DMS53 treated with DMSO at 0.1 percent for 48 hours (cell line): Measurements from ENCODE around the gene CIB2.

Experiments used
- DNase-seq: peaks from one replicate; lab custom pipeline; 2025; ENCODE audit not compliant: unreplicated experiment; lab: John Stamatoyannopoulos, UW

The CIB2 gene

DNA sequence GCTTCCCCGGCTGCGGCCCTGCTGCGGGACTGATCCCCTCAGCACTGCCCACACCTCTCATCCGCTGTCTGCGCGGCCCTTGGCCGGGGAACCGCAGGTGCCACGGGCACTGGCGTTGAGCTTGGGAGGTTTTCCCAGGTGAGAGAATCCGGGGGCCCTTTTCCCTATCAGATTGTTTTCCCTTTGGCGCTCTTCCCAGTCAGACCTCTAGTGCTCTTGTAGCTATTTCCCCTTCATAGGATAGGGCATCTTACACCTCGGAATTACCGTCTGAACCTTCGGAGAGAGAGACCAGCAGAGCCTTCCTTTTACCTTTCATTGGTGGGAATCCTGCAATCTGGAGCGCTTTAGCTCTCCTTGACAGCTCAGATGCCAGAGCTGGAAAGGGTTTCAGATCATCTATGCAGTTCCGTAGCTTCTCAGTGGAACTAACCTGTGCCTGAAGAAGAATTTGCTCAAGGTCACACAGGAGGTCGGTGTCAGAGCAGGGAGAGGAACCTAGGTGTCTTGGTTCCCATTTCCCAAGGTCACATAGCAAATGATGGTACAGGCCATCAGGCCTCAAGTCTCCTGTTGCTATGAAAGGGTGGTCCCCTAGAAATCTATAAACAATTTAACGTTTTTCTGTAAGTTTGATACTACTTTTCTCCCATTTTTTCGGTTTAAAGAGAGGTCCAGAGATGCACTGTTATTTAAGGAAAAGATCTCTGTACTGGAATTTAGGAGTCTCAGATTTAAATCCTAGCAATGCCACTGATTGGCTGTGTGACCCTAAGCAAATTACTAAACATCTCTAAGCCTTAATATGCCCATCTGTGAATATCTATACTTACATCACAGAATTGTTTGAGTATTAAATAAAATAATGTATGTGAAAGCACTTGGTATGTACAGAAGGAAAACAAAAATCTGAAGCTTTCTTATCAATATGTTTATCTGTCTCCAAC lies 18.8 kb upstream of the CIB2 start:
- peak; percentile 43 for DNase-seq

DNA sequence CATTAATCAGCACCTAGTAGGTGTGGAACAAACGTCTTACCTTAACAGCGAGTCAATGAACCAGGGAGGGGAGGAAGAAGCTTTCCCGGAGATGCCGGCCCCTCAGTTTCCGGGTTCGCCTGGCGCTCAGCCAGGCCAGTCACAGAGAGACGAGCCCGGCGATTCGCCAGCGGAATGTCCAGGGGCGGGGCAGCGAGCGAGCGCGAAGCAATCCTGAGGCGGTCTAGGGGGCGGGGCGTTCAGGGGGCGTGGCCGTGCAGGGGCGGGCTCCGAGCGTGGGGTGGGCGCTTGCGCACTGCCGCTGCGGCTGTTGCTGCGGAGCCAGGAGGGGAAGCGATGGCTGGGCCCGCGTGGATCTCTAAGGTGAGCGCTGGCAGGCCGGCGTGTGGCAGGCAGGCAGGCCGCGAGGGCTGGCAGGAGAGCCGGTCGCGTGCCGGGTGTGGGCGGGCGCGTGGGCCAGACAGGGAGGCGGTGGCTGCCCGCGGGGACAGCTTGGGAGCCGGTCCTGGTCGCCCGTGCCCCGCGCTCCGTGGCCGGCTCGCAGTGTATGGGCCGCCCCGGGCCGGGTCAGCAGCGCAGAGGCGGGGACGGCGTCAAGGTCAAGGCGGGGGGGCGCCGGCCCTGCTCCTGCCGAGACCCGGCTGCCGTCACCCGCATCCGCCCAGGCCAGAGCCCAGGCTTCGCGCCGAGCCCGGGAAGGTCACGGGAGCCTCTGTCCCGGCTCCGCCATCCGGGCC lies 18.0 kb upstream of the CIB2 start, which contains the start of gene IDH3A:
Gene IDH3A (plus strand): TSS at position 295 of the 737 bp plus-strand sequence. CDS start 42 bp downstream, at position 337.
- peak; percentile 83 for DNase-seq

DNA sequence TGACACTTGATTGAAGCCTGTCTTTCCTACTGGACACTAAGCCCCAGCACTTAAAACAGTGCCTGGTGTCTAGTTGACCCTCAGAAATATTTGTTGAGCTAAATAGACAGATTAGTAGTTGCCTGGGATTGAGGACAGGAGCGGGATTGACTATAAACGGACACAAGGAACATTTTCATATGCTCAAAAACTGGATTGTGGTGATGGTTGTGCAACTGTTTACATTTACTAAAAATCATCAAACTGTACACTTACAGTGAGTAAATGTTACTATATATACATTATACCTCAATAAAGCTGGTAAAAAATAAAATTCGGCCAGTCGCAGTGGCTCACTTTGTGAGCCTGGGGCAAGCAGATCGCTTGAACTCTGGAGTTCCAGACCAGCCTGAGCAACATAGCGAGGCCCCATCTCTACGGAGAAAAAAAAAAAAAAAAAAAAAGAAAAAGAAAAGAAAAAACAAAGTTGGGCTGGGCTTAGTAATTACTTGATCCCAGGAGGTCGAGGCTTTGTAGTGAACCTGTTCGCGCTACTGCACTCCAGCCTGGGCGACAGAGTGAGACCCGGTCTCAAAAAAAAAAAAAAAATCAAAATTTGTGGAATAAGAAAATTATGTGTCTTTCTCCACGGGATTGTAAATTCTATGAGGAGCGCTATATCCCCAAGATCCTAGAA lies 17.3 kb upstream of the CIB2 start:
- DNase-seq: no peak

DNA sequence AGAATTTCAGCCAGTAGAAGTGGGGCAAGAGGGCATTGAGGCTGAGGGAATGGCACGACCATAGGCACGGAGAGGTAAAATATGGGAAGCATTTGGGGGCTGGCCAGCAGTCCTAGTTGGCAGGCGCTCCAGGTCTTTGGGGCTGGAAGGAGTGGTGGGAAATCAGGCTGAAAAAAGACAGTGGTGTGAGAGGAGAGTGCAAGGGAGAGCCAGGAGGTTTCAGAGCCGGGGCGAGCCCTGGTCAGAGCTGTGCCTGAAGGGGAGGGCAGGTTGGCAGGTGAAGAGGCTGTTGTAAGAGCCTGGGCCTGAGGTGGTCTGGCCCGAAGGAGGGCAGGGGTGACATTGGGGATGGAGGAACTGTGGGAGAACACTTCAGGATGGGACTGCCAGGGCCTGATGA lies 16.3 kb upstream of the CIB2 start:
- no peak for DNase-seq

DNA sequence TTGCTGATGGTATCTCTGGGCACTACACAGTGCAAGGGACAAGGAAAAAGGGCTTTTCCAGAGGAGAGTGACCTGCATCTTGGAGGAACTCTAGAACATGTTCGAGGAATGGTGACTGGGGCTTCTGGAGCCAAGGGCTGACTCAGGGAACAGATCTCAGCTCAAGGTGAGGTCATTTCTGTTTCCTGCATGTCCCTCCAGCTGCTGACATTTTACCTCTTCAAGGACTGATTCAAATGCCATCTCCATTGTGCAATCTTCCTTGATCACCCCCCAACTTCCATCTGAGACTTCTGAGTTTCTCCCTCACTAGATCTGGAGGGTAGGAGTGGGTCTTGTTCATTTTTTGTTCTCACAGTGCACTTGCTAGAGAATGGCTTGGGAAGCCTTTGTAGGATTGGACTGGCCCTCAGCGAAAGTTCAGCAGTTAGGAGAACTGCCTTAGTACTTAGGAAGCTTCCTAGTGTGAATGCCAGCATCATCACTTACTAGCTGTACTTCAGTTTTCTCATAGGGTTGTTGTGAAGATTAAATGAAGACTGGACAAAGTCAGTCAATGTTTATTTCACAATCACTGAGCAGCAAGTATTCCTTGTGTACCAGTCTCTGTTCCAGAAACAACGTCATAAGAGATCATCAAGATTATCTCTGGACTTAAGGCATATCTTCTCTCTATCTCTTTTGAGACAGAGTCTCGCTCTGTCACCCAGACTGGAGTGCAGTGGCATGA lies 15.3 kb upstream of the CIB2 start:
- DNase-seq: no peak

DNA sequence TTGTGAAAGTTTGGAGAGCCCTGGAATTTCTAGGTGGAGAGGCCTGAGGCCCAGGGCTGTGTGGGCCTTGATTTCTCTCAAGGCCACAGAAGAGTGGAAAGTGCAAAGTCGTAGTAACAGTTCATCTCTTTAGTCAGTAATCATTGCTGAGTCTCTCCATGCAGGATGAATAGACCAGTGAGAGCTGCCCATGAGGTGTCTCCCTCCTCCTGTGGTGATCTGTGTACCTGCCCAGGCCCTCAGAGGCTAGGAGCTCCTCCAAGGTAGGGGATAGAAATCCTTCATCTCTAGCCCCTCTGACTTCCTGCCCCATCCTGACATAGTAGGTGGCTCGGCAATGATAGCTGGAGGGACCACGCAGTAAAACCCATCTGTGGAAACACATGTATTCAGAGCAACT lies 11.1 kb upstream of the CIB2 start:
- no peak for DNase-seq

DNA sequence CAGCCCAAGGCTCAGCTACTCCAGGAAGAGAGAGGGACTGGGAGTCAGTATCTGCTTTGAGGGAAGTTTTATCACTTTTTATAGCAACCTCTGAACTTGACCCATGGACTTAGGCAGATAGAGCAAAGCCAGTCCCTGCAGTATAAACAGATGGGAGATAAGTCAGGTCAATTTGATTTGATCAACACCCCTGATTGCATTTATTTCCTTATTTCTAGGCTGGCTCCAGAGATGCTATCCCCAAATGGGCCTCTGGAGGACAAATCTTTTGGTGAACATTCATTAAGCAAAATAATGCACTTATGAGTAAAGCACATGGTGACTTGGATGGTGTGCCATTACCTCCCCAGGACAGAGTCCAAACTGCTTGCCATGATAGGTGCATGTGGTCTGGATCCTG lies 9.0 kb upstream of the CIB2 start:
- DNase-seq: no peak

DNA sequence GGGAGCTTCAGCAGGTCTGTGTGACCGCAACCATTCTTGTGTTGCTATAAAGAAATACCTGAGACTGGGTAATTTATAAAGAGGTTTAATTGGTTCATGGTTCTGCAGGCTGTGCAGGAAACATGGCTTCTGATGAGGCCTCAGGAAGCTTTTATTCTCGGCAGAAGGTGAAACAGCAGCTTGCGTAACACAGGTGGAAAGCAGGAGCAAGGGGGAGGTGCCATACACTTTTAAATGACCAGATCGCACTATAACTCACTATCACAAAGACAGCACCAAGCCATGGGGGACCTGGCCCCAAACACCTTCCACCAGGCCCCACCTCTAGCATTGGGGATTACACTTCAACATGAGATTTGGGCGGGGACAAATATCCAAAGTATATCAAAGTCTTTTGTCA lies 8.3 kb upstream of the CIB2 start:
- no peak for DNase-seq

DNA sequence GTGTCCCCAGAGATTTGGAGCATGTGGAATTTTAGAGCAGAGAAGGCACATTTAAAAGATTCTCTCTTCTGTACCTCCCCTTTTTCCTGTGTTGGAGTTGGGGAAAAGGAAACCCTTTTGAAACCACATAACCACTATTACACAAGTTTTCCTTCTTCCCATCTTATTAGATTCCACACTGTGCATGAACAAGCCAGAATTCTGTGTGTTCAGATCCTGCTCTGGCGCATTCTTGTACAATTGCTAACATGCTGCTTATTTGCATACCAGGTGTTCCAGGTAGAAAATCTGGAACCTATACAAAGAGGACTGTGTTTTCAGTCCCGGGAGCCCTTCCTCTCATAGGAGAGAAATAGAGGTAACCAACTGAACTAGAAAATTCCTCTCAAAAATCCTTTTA lies 2.6 kb upstream of the CIB2 start:
- DNase-seq: no peak

DNA sequence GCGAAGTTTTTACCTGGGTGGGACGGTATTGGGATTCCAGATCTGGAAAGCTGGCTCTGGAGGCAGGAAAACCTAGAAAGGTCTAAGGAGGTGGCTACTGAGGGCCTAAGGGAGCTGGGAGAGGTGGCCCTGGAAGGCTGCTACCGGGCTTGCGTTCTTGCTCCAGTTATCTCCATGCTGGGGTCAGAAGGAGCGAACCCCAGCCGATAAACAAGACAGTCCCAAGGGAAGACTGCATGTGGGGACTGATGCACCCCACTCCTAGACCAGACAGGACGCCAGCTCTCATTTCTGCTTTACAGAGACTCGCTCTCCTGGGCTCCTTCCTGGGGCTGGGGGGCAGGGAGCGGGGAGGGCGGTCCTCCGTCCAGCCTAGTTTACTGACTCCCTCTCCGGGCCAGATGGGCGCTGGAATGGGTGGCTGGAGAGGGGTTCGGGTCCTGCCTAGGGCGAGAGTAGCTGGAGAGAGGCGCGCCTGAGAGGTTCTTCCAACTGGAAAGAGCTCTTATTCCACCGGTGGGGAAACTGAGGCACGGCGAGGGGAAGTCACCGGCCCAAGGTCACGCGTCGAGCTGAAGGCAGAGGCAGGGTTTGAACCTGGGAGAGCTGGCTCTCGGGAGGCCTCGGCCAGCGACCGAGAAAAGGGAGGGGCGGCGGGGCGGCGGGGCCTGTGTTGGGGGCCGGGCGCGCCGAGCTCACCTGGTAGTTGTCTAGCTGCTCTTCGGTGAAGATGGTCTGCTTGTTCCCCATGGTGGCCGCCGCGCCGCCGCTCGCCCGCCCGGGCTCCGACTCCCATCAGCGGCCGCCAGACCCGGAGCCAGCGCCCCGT lies 565 bp downstream of the CIB2 start:
- peak; percentile 27 for DNase-seq

DNA sequence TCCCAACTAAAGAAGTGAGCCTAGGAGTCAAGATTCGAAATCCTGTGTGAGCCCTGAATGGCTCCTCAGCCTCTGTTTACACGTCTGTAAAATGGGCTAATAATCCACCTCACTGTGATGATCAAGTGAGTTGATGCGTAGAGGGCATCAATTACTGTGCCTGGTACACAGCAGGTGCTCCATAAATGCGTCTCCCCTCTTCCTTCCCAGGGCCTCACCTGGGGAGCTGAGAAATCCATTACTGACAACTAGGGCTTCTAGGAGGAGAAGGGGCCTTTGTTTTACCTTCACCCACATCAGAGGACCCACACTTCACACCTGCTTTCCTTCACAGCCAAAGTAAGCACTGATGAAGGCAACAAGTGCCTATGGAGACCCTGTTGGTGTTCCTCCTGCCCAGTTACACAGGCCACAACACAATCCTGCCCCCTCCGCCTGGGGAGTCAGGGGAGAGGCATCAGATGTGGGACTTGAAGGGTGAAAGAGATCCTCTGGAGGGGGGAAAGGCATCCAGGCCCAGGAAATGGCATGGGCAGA lies 1.4 kb downstream of the CIB2 start:
- no peak for DNase-seq

DNA sequence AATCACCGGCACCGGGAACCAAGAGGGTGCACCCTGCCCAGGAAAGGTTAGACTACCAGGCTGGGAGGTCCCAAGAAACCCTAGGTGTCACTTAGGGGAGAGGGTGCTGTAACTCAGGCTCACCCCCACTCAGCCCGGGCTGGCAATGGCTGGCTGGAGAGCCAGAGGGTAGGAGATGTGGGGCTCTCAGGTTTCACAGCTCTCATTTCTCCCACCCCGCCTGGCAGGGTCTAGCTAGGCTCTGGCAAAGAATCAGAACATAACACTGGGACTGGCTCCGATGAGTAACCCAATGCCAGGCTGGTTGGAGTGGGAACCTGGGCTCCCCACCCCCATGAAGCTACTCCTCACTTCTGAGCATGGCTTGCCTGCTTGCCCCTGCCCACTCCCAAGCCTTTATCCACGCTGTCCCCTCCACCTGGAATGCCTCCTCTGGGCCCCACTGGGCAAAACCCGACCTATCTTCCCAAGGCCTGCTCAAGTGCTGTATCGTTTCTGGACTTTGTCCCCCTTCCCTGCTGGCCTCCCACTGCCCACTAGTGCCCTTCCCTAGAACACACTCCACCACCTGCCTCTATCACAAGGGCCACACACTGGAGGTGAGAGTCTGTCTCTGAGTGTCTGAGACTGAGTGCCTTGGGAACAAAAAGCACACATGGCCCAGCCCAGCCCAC lies 2.0 kb downstream of the CIB2 start:
- no peak for DNase-seq

DNA sequence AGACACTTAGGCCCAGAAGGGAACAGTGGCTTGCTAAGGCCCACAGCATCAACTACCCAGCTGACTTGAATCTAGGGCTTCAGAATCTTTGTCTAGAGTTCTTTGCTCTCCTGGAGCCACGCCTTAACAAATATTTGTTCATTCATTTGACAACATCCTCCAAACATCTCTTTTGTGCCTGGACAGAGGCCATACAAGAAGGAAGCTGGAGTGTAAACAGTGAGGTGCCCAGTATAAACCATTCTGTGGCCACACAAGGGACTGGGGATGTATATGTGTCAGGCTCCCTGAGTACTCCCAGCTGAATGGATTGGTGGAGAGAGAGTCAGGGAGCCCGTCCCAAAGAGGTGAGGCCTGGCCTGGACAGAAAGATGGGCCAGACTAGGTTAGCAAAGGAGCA lies 3.4 kb downstream of the CIB2 start:
- peak; percentile 59 for DNase-seq

DNA sequence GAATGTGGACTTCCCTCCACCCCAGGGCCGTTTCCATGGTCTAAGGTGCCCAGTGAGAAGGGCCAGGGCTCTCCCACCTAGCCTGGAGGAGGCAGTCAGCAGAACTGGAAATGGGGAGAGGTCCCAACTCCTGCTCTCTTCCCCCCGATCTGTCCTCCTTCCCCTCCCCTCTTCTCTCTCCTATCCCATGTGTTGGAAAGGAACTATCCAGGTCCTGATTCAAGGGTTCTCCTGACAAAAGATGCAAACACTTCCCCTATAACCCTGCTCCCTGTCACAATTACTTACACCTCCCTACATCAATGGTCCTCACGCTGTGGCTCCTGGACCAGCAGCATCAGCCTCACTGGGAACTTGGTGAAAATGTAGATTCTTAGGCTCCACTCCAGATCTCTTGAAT lies 6.0 kb downstream of the CIB2 start:
- no peak for DNase-seq

DNA sequence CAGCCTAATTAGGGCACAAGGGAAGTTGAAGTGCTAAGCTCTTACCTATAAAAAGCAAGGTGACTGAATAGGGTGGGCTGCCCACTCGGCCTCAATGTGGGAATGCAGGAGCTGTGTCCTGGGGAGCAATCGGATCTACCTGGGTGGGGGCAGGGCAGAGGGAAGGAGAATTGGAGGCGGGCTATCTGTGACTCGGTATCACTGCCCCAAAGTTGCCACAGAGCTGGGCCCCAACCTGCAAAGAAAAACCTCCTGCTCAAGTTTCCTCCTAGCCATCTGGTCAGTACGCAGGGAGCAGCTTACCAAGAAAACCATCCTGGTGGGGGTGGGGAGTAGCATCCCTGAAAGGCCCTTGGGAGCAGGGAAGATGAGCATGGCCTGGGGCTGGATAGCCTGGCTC lies 10.7 kb downstream of the CIB2 start:
- DNase-seq: no peak

DNA sequence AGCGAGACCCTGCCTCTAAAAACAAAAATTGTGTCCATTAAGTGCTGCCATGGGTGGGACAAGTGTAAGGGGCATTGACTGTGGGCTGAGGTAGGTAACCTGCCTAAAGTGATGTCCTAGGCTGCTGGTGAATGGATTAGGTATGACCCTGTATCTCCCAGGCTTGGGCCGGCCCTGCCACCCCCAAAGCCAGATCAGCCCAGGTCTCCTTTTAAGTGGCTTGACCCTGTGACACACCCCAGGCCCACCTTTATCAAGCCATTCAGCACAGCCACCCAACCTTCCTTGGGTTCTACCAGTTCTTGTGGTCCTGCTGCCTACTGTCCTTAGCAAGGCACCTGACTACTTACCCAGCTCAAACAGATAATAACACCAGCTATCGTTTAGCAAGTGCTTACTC lies 18.7 kb downstream of the CIB2 start:
- no peak for DNase-seq

DNA sequence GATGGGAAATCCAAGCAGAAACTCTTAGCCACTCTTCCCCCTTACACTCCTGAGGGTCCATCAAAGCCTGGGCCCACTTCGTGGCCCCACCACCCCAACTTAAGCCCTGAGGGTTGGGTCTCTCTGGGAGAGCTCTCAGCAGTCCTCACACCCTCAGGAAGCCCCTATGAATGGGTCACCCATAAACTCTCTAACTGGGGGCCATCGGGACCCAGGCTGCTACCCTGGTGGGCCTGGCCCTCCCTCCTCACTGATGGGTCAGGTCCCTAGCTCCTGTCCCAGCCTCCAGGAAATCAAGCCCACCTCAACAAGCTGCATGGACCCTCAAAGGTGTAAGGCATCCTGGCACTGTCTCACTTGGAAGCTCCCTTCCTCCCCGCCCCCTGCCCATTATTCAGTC lies 19.5 kb downstream of the CIB2 start:
- DNase-seq: no peak

DNA sequence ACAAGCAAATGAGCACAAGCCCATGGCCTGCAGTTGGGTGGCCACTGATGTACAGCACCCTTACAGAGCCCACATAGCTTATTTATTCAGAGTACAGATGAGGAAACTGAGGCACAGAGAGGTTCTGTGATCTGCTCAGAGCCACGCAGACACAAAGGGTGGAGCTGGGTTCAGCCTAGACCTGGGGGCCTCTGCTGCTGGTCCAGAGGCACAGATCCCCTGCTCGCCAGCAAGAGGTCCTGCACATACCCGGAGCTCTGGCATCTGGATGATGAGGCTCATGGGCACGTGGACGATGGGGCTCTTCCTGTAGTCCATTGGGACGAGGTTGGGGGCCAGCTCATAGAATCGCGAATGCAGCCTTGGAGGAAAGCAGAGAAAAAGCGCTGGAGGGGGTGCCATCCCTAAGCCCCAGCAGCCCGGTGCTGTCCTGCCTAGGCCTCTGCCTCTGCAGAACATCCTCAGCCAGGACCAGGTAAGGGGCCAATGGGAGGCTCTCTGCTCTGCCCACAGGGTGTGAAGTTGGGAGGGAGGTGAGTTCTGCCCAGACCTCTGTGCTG lies 20.2 kb downstream of the CIB2 start:
- no peak for DNase-seq

DNA sequence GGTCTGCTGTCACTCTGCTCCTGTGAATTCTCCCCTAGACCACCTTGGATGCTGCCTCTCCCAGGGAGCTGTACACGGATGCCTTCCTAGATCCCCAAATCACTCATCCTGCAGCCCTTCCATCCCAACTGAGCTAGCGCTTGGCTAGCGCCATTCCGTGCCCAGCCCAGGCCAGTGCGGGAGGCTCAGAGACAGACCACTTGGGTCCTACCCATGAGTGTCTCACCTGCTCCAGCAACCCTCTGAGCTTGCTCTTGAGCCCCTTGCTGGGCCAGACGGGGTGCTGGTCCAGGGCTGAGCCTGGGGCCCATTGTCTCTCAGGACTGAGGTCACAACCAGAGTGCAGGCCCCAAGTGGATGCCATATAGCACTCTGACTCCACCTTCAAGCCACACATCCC lies 21.1 kb downstream of the CIB2 start:
- no peak for DNase-seq
